NCI-H82 treated with DMSO at 0.1 percent for 48 hours (cell line): ENCODE data around the gene LRP1B.

ENCODE experiments used
- DNase-seq: peaks from one replicate; lab custom pipeline; 2025; ENCODE audit not compliant: unreplicated experiment; lab: John Stamatoyannopoulos, UW

Gene LRP1B

GRCh38 chr2:140246058-140246457 is 1884.8 kb downstream of the LRP1B start:
- no peak for DNase-seq

GRCh38 chr2:140242889-140243288 is 1887.9 kb downstream of the LRP1B start:
- no peak for DNase-seq

GRCh38 chr2:140234116-140234515 is 1896.7 kb downstream of the LRP1B start:
- DNase-seq: no peak

GRCh38 chr2:140210963-140211362 is 1919.9 kb downstream of the LRP1B start:
- DNase-seq: no peak

GRCh38 chr2:140205093-140205492 is 1925.7 kb downstream of the LRP1B start:
- DNase-seq: no peak

- no peak for DNase-seq
Observed at GRCh38 chr2:140203347-140203746, 1927.5 kb downstream of the LRP1B start.

GRCh38 chr2:140201572-140201971 is 1929.2 kb downstream of the LRP1B start:
- DNase-seq: no peak

GRCh38 chr2:140200764-140201163 is 1930.1 kb downstream of the LRP1B start:
- no peak for DNase-seq

- DNase-seq: no peak
Observed at GRCh38 chr2:140200307-140200706, 1930.5 kb downstream of the LRP1B start.

- no peak for DNase-seq
Observed at GRCh38 chr2:140199312-140199711, 1931.5 kb downstream of the LRP1B start.

- DNase-seq: no peak
Observed at GRCh38 chr2:140187086-140187485, 1943.7 kb downstream of the LRP1B start.

GRCh38 chr2:140186313-140186712 is 1944.5 kb downstream of the LRP1B start:
- no peak for DNase-seq

GRCh38 chr2:140185076-140185475 is 1945.7 kb downstream of the LRP1B start:
- DNase-seq: no peak

GRCh38 chr2:140183056-140183765 is 1947.6 kb downstream of the LRP1B start:
- no peak for DNase-seq
